ENCODE measurements around the gene SMIM24. TPM values are rescaled to one million over a fixed set of nuclear protein-coding genes. Genes with fewer than 3 reads are reported as not detected.

The SMIM24 gene
- total and polyA plus RNA-seq, 11 donors = 0.15 TPM; not detected in 10

DNA sequence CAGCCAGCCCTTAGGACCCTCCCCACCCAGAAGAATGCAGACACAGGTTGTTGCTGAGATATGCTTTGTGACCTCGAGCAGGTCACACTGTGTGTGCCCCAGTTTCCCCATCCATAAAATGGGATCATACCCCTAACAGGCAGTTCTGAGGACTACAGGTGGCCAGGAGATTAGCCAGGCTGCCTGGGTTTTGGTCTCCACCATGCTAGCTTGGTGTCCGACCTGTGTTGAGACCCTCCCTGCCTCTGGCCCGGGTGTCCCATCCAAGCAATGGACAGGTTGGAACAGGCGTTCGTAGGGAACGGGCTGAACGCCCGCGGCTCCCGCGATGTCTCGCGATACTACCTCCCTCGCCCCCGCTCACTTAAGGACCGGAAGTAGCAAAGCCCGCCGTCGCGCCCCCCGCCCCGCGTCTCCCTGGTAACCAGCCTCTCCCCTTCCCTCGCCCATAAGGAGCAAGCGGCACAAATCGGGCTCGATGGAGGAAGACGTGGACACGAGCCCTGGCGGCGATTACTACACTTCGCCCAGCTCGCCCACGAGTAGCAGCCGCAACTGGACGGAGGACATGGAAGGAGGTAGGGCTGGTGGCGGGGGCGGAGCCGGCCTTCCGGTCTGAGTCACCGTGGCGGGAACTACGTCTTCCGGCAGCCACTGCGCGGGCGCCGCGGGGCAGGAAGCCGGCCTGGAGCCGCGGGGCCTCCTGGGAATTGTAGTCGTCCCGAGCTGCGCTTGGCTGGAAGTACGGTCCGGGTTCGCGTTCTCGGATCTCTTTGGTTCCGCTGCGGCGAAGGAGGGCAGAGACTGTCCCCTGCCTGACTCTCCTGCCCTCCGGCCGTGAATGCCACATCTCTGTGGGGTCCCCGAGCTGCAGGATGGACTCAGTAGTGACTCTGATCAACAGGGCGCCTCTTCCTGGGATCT lies 45.4 kb downstream of the SMIM24 start:
- DNase-seq = peak; percentile 97 to 98 (median 97)
- no peaks in the 10 kb centered on the region for H3K9me3 ChIP-seq
- peak overlapping the region in 11 of 12 donors; percentile 27 to 67 (median 54) for H3K4me3 ChIP-seq
- 4% methylated on average over 46 to 67 of the region's 67 CpGs for WGBS, 4 donors
- intact Hi-C loops (cut with DNase I) = loop anchor here in 6 of 10 donors (5.0 kb wide), 5 partner anchors 32 to 108 kb away; no protein-coding TSS in a partner anchor
- H3K4me1 ChIP-seq = peaks cover 5 to 41% (median 24%) of the 10 kb centered on the region in 12 donors
- H3K27me3 ChIP-seq = no peaks in the 10 kb centered on the region
- H3K27ac ChIP-seq = peak overlapping the region; percentile 68 to 96 (median 88)
- peak; percentile 86 to 97 (median 96) for ATAC-seq
- TF ChIP-seq POLR2A (IDR thresholded peaks at IDR 0.05) = peak in 1 of 2 donors; percentile 47
- TF ChIP-seq, protein P1, sequence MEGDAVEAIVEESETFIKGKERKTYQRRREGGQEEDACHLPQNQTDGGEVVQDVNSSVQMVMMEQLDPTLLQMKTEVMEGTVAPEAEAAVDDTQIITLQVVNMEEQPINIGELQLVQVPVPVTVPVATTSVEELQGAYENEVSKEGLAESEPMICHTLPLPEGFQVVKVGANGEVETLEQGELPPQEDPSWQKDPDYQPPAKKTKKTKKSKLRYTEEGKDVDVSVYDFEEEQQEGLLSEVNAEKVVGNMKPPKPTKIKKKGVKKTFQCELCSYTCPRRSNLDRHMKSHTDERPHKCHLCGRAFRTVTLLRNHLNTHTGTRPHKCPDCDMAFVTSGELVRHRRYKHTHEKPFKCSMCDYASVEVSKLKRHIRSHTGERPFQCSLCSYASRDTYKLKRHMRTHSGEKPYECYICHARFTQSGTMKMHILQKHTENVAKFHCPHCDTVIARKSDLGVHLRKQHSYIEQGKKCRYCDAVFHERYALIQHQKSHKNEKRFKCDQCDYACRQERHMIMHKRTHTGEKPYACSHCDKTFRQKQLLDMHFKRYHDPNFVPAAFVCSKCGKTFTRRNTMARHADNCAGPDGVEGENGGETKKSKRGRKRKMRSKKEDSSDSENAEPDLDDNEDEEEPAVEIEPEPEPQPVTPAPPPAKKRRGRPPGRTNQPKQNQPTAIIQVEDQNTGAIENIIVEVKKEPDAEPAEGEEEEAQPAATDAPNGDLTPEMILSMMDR (IDR thresholded peaks at IDR 0.05) = no peak
- H3K36me3 ChIP-seq = peaks cover 0 to 67% (median 50%) of the 10 kb centered on the region in 9 donors

DNA sequence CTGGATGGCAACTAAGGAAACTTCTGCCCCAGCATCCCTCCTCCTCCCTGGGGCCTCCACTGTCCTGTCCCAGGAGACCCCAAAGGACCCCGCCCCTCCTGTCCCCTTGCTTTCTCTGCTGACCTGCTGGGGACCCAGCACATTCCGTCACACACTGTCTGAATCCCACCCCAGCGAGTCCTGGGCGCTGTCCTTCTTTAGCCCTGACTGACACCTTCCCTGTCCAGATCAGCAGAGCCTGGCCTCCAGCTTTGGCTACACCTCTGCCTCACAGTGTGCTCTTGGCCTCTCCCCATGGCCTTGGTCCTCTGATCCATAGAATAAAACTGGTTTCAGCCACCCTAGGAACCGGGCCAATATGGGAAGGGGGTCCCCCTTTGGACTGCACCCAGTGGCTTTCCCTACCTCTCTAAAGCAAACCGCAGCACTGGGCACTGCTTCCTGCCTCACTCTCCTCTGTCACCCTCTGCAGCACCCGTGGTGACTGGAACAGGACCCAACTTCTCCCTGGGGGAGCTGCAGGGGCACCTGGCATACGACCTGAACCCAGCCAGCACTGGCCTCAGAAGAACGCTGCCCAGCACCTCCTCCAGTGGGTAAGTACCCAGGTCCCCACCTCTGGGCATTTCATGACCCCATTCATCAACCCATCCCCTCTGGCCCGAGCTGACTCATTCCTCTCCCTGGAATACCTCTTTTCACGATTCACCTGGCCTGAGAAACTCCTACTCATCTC lies 46.4 kb downstream of the SMIM24 start:
- Histone ChIP-seq H3K4me1 (peaks cover 7 to 49% (median 31%) of the 10 kb centered on the region in 12 donors), H3K36me3 (peaks cover 0 to 65% (median 48%) of the 10 kb centered on the region in 9 donors), H3K27me3 (no peaks in the 10 kb centered on the region), H3K9me3 (no peaks in the 10 kb centered on the region), H3K27ac (peak overlapping the region; percentile 68 to 96 (median 88)), H3K4me3 (peak overlapping the region in 2 of 12 donors; percentile 49 to 67)
- WGBS, 4 donors = 90 to 93% (median 92%) methylated on average over 11 of the region's 11 CpGs
- intact Hi-C loops (cut with DNase I) = loop anchor here in 6 of 10 donors (5.0 kb wide), 5 partner anchors 33 to 107 kb away; no protein-coding TSS in a partner anchor
- DNase-seq (no peak), ATAC-seq (no peak)
- no peak for TF ChIP-seq POLR2A (IDR thresholded peaks at IDR 0.05)
- TF ChIP-seq, protein P1 (IDR thresholded peaks at IDR 0.05) = no peak

DNA sequence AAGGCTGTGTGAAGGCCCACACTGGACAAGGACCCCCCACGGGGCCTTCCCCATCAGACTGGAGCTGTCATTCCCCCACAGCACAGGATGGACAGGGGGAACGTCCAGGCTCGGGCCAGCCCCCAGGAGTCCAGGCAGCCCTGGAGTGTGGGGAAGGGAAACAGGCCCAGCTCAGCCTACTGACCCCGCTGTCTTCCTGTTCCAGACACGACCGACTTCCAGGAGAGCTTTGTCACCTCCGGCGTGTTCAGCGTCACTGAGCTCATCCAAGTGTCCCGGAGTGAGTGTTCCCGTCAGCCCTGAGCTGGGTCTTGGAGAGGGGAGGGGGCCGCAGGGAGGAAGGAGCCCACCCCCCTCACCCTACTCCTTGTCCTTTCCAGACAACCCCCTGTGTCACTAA lies 47.0 kb downstream of the SMIM24 start:
- TF ChIP-seq POLR2A (IDR thresholded peaks at IDR 0.05) = no peak
- TF ChIP-seq, protein P1 (IDR thresholded peaks at IDR 0.05) = no peak
- 57 to 84% (median 65%) methylated on average over 7 to 12 of the region's 12 CpGs for WGBS, 4 donors
- Histone ChIP-seq H3K4me3 (no peak overlapping the region), H3K4me1 (peaks cover 7 to 55% (median 37%) of the 10 kb centered on the region in 12 donors), H3K36me3 (peaks cover 0 to 58% (median 43%) of the 10 kb centered on the region in 9 donors), H3K9me3 (no peaks in the 10 kb centered on the region), H3K27me3 (no peaks in the 10 kb centered on the region), H3K27ac (peak overlapping the region; percentile 3 to 96 (median 87))
- intact Hi-C loops (cut with DNase I) = loop anchor here in 6 of 10 donors (5.0 kb wide), 5 partner anchors 34 to 106 kb away; no protein-coding TSS in a partner anchor
- ATAC-seq = no peak
- no peak for DNase-seq

All from heart left ventricle (tissue), 16 donors.